DMS153 treated with DMSO at 0.1 percent for 48 hours (cell line): ENCODE data around the gene USP40.

Experiments used
- DNase-seq: peaks from one replicate; lab custom pipeline; 2025; ENCODE audit not compliant: unreplicated experiment; lab: John Stamatoyannopoulos, UW

Gene USP40

DNA sequence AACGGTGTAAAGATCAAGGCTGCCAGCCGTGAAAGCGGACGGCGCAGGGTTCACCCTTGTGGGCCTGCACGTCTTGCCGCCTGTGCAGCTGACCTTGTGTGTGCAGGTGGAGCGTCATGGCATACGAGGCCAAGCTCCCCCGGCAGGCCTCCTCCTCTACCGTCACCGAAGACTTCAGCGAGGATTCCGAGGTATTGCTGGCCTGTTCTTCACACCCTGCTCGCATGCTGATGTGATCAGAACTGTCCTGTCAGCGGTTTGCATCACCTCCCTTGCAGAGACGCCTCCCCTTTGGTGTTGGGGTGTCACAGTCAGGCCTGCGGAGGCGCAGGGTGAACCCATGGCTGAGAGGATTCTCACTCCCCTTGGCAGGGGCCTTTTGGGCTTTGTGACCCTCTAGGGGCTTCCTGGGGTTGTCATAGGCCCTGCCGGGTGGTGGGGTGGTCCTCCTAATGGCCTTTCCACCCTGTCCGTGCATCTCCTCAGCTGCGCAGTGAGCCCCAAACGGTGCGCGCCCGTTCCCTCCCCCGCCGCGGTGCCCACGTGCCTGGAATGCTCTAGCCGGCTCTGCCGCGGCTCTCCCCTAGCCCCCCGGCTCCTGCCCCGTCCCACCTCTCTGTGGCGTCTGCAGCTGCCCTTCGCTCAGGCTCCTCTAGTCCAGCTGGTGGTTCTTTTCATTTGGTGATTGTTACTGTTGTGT is 119.8 kb downstream of the USP40 start:
- no peak for DNase-seq

DNA sequence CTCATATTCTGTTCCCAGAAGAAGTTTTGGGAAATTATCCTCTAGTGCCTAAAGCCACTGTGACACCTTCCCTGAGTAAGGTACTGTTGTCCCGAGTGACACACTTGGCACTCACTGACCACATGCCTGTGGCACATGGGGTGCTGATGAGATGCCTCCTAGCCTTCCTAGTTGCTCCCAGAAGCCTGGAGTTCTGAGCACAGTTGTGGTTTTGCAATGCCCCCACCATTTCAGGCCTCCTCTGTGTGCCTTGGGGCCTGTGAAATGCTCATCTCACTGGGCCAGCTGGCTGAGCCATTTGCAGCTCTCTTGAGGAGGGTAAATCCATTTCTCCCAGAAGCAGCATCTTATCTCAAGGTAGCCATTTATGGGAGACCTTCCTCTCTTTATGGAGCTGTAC is 120.5 kb downstream of the USP40 start:
- DNase-seq: no peak

- no peak for DNase-seq
These were observed 121.3 kb downstream of the USP40 start for GRCh38 chr2:233445152-233445830.

DNA sequence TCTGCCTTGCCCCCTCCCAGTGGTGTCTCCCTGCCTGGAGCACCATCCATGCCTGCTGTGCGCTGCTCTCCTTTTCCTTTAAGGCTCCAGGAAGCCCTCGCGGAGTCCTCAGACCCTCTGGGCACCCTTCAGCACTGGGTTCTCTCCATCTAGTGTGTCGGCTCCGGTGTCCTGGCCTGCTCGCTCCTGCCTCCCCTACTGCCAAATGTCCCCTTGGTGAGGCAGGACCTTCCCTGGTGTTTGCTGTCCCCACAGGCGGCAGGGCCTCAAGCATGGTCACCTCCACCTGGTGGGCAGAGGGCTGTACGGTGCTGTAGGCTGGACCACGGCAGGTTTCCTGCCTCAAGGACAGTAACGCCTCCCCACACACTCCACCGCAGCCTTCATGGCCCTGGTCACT is 122.1 kb downstream of the USP40 start:
- no peak for DNase-seq

- DNase-seq: peak; percentile 78
These were observed 122.9 kb downstream of the USP40 start for GRCh38 chr2:233443511-233444183.

DNA sequence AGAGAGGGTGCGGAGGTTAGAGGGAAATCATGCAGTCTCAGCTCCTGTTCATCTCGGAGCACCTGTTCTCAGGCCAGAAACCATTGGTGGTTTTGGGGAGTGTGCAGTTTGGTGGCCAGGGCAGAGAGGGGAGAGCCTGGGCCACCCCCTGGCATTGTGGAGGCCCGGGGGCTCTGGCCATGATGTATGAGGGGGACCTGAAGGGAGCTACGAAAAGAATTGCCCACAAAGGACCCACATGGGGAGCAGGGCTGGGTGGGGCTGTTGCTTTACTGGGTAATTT is 124.6 kb downstream of the USP40 start:
- no peak for DNase-seq

DNA sequence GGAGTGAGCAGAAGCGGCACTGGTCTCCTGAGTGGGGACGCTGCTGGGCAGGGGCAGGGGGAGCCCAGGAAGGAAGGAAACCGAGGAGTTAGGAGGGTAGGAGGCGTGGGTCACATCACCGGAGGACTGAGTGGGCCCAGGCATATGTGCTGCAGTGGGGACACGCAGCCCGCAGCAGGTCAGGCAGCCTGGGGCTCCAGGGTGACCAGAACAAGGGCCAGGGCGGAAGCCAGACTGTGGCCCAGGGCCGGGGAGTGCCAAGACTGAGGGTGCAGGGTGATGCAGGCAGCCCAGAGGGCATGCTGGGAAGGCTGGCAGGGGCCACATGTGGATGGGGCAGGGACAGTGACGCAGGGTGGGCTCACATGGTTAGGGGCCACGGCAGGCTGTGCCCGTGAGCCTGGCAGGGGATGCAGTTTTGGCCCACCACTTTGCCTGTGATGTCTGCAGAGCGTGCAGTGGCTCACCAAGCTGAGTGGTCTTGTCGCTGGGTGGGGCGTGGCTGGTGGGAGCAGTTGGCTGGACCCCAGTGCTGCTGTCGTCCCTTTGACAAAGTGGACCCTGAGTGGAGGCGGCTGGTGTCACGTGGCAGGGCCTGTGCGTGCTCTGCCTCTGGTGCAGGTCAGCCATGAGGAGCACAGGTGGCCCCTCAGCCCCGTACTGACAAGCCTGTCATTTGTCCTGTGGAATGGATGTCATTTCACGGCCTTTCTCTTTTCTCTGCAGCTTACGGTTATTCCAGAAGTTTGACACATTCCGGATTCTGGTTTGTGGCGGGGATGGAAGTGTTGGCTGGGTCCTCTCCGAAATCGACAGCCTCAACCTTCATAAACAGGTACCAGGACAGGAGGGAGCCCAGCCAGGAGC is 125.2 kb downstream of the USP40 start:
- no peak for DNase-seq

DNA sequence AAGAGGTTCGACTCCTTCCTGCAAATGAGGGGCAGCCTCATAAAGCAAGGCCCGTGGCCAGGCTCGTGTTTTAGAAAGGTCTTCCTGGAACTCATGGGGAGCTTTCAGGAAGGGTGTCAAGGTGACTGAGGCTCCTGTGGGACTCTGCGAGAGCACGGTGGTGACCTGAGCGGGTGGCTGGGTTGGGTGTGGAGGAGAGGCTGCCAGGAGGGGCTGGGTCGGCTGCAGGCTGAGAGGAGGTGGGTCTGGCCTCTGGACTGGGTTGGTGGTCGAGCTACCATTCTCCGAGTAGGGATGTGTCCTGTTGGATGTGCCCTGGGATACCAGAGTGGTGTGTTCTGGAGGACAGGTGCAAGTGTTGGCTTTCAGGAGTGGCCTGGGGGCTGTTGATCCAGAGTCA is 125.9 kb downstream of the USP40 start:
- DNase-seq: no peak

- no peak for DNase-seq
These were observed 126.3 kb downstream of the USP40 start for GRCh38 chr2:233440314-233440713.

DNA sequence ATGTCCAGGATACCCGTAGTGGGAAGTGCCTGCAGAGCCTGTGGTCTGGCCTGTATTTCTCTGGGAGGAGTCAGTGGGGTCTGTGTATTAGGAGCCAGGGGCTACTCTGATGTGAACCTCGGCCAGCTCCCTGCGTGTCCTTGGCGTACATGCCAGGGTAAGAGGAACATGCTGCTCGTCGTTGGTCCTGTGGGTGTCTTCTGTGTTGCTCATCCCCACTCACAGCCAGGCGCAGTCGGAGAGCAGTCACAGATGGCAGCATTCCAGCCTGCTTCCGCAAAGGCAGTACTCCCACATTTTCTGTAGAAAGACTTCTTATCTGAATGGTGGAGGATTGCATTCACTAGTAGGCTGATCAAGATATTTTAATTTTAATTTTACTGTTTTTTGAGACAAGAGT is 127.4 kb downstream of the USP40 start:
- no peak for DNase-seq

DNA sequence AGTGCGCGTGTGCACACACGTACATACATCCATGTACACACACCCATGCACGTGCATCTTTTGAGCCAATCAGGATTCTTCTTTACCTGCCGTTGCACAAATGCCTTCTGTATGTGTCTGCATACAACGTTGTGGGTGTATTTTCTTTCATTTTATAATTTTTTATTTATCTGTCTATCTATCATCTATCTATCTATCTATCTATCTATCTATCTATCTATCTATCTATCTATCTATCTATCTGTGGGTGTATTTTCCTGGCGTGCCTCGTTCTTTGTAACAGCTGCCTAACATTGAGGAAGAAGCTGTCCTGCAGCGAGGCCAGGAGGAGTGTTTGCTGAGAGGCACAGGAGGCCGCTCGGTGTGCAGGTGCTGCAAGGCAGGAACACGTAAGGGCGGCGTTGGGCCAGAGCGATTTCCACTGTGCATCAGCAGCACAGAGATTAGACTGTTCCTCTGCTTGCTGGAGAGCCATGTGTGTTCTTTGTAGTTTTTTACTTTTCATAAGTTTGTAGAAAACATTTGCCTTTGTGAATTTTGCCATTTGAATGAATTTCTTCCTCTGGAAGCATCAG is 127.9 kb downstream of the USP40 start:
- DNase-seq: no peak

DNA sequence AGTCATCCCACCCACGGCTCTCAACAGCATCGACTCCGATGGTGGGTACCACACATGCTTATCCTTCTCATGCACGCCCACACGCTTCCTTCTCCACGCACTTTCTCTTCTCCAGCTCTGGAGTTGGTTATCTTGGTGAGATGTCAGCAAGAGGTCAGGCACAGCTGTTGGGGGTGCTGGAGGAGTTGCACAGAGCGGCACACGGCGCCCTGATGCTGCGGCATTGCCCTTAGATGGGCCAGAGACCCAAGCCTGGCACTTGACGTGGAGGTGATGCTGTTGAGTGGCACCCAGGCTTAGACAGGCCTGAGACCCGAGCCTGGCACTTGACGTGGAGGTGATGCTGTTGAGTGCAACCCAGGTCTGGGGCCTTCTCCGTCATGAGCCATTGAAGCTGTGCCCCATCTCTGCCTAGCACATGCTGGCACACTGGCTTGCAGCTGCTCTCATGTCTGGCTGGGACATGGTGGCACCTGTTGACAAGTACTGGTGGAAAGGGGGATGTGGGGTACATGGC is 129.1 kb downstream of the USP40 start:
- DNase-seq: no peak

DNA sequence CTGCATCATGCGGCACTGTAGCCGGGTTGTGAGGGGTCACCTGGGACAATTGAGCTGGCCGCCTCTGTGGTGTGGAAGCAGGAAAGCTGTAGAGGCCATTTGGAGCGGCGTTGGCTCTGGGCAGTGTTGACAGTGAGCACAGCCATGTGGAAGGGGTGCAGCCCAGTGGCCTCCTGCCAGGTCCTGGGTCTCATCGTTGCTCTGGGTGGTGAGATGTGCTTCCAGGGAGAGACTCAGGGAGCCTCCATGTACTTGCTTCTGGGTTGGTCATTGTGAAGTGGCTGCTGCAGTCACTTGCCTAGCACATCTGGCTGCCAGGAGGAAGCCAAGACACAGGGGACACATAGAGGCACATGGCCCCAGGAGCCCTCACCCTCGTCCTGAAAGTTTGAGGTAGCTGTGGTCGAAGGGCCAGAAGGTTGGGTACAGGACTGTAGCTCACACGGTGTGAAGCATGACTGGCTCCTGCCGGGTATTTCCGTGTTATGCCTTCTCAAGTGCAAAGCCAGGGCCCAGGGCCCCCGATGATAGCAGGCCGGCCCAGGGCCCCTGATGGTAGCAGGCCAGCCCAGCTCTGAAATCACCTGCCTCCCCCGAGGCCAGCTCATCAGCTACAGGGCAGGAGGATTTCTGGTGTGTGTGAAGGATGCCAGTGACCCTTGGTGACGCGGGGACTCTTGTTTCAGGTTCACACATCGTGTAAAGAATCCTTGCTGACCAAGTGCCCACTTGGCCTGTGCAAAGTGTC is 129.7 kb downstream of the USP40 start:
- DNase-seq: no peak

GRCh38 chr2:233436191-233436581 is 130.4 kb downstream of the USP40 start:
- no peak for DNase-seq

GRCh38 chr2:233435436-233436190 is 131.0 kb downstream of the USP40 start:
- no peak for DNase-seq

DNA sequence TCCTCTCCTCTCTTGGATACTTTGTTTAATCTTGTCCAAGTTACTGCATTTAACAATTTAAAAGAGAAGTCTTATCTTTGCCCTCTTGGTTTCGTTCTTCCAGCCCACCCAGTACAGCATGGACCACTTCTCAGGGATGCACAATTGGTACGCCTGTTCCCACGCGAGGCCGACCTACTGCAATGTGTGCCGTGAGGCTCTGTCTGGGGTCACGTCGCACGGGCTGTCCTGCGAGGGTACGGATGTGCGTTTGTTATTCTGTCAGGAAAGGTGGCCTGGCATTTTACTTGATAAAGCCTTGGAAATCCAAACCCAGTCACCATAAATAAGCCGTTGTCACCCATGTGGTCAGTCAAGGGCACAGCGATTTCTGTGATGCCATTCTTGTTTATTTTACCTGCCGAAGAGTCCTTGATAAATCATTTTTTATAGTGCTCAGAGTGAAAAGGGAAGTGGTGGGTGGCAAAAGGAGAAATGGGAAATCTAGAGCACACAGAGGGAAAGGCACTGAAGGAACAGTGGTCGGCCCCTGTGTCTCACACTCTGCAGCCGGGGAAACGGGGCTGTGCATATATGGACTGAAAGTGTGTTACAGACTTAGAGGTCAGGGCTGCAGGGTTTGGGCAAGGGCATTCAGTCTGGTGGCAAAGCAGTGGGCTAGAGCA is 131.8 kb downstream of the USP40 start:
- no peak for DNase-seq

DNA sequence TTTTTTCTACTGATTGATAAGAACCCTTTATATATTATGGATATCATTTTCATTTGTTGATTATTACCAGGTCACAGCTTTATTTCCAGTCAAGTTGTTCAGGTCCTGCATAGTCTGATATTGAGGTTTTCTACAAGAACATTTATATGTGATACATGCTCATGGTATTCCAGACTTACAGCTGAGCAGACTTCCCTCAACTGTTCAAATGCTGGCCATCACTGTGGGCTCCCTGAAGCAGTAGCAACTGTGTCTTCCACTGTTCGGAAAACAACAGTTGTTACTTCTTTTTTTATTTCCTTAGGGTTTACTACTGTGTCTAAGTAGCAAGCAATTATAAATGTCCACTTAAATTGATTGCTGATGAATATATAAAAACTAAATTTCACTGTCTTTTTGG is 132.8 kb downstream of the USP40 start:
- no peak for DNase-seq

DNA sequence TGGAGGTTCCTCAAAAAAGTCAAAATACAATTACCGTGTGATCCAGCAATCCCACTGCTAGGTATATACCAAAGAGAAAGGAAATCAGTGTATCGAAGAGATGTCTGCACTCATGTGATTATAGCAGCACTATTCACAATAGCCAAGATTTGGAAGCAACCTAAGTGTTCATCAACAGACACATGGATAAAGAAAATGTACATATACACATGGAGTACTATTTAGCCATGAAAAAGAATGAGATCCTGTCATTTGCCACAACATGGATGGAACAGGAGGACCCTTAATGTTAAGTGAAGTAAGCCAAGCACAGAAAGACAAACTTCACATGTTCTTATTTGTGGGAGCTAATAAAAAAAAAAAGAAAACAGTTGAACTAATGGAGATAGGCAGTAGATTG is 133.6 kb downstream of the USP40 start:
- no peak for DNase-seq

DNA sequence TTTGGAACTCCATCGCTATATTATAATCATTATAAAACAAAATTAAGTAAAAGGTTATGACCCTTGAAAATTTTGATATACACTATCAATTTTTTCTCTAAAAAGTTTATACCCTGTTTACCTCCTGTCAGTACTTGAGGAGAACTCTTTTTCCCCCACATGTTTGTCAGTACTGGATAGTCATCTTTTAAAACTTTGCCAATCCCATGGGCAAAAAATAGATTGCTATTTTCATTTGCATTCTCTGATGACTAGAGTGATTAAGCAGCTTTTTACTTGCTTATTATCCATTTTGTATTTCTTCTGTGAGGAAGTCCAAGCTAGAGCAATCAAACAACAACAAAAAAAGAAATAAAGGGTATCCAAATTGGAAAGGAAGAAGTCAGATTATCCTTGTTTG is 135.9 kb downstream of the USP40 start:
- no peak for DNase-seq
